WTC11 (cell line): Measurements from ENCODE around the gene RGL3. TPM values are rescaled to one million over a fixed set of nuclear protein-coding genes. Genes with fewer than 3 reads are reported as not detected.

ENCODE experiments used
- ATAC-seq: fragments of 200-7000 bp; cut with Tn5 transposase; 2 replicates; pipeline ENCODE4 v1.10.0; 2021; ENCODE audit warnings: mild to moderate bottlenecking, moderate library complexity
- CTCF ChIA-PET: fragments of 300-600 bp; sonication (Branson Sonifier 250); formaldehyde crosslinking; loops from one replicate; lab custom pipeline; 2021; ENCODE audit warnings: antibody characterized with exemption; lab: Charles Lee
- POLR2A ChIA-PET: fragments of 350-600 bp; sonication (Branson Sonifier 250); formaldehyde crosslinking; loops from one replicate; lab custom pipeline; 2021; ENCODE audit warnings: antibody characterized with exemption; lab: Charles Lee
- DNase-seq: peaks from one replicate; pipeline ENCODE4 v3.0.0; 2021; ENCODE audit warnings: low spot score
- H3K27ac Mint-ChIP-seq: 2 replicates; pipeline ENCODE4 v1.8.0; 2021; ENCODE audit warnings: mixed read lengths
- H3K27me3 Mint-ChIP-seq: 2 replicates; pipeline ENCODE4 v1.8.0; 2021; ENCODE audit warnings: low read depth, mild to moderate bottlenecking, moderate library complexity, mixed read lengths
- H3K36me3 Mint-ChIP-seq: 2 replicates; pipeline ENCODE4 v1.8.0; 2021; ENCODE audit warnings: mixed read lengths
- H3K4me1 Mint-ChIP-seq: 2 replicates; pipeline ENCODE4 v1.8.0; 2022; ENCODE audit warnings: mixed read lengths
- H3K4me3 Mint-ChIP-seq: 2 replicates; pipeline ENCODE4 v1.8.0; 2021; ENCODE audit warnings: mild to moderate bottlenecking, moderate library complexity, mixed read lengths
- H3K9me3 Mint-ChIP-seq: 2 replicates; pipeline ENCODE4 v1.8.0; 2021; ENCODE audit warnings: mixed read lengths
- ESRRA ChIP-seq: sonication (generic); formaldehyde crosslinking; IDR thresholded peaks from 2 replicates; pipeline ENCODE4 v1.8.1; 2022; ENCODE audit warnings: mild to moderate bottlenecking, missing genetic modification reagents, borderline replicate concordance
- FOXK1 ChIP-seq: sonication (generic); formaldehyde crosslinking; IDR thresholded peaks from 2 replicates; pipeline ENCODE4 v1.8.0; 2022; ENCODE audit warnings: mild to moderate bottlenecking, moderate library complexity, missing genetic modification reagents
- FOXP1 ChIP-seq: sonication (generic); formaldehyde crosslinking; IDR thresholded peaks from 2 replicates; pipeline ENCODE4 v1.8.0; 2022; ENCODE audit warnings: missing genetic modification reagents, mild to moderate bottlenecking, moderate library complexity, borderline replicate concordance
- GTF2I ChIP-seq: fragments of 250-450 bp; sonication (Bioruptor Pico); conservative IDR thresholded peaks from 2 replicates; pipeline ENCODE4 v1.4.0; 2021; ENCODE audit warnings: mild to moderate bottlenecking
- HMGA2 ChIP-seq: fragments of 250-450 bp; sonication (Bioruptor Pico); IDR thresholded peaks from 2 replicates; pipeline ENCODE4 v1.4.0; 2021; ENCODE audit warnings: mild to moderate bottlenecking, moderate library complexity
- NR2C2 ChIP-seq: sonication (generic); formaldehyde crosslinking; IDR thresholded peaks from 2 replicates; pipeline ENCODE4 v1.8.0; 2022; ENCODE audit warnings: mild to moderate bottlenecking, missing genetic modification reagents
- RELA ChIP-seq: sonication (generic); formaldehyde crosslinking; IDR thresholded peaks from 2 replicates; pipeline ENCODE4 v1.8.1; 2022; ENCODE audit warnings: missing genetic modification reagents, mild to moderate bottlenecking, borderline replicate concordance
- SOX15 ChIP-seq: fragments of 250-450 bp; sonication (Bioruptor Pico); IDR thresholded peaks from 2 replicates; pipeline ENCODE4 v1.9.0; 2021; ENCODE audit warnings: mild to moderate bottlenecking
- SP1 ChIP-seq: sonication (generic); formaldehyde crosslinking; conservative IDR thresholded peaks from 2 replicates; pipeline ENCODE4 v1.8.1; 2022; ENCODE audit warnings: missing genetic modification reagents
- TCF7 ChIP-seq: sonication (generic); formaldehyde crosslinking; IDR thresholded peaks from 2 replicates; pipeline ENCODE4 v1.8.0; 2022; ENCODE audit warnings: mild to moderate bottlenecking, low read depth, missing genetic modification reagents, moderate library complexity
- ZBTB21 ChIP-seq: sonication (generic); formaldehyde crosslinking; IDR thresholded peaks from 2 replicates; pipeline ENCODE4 v1.8.1; 2023; ENCODE audit warnings: mild to moderate bottlenecking, missing genetic modification reagents, borderline replicate concordance
- ZNF121 ChIP-seq: sonication (generic); formaldehyde crosslinking; IDR thresholded peaks from 2 replicates; pipeline ENCODE4 v1.8.0; 2023; ENCODE audit warnings: missing genetic modification reagents
- ZNF219 ChIP-seq: sonication (generic); formaldehyde crosslinking; IDR thresholded peaks from 2 replicates; pipeline ENCODE4 v1.8.0; 2023; ENCODE audit warnings: missing genetic modification reagents, mild to moderate bottlenecking, borderline replicate concordance
- ZNF423 ChIP-seq: fragments of 250-450 bp; sonication (Bioruptor Pico); IDR thresholded peaks from 2 replicates; pipeline ENCODE4 v2.1.2; 2022; ENCODE audit warnings: mild to moderate bottlenecking, moderate library complexity
- ZNF671 ChIP-seq: fragments of 250-450 bp; sonication (Bioruptor Pico); IDR thresholded peaks from 2 replicates; pipeline ENCODE4 v1.8.0; 2021; ENCODE audit warnings: mild to moderate bottlenecking
- total RNA-seq: library from RNA; stranded (reverse); gene quantifications from 3 replicates; pipeline ENCODE4 v1.2.3, GENCODE V29; 2021
- TF ChIP-seq, protein P1 (sequence below): sonication (generic); formaldehyde crosslinking; IDR thresholded peaks from 2 replicates; pipeline ENCODE4 v1.8.1; 2022; ENCODE audit warnings: mild to moderate bottlenecking, moderate library complexity, missing genetic modification reagents
- TF ChIP-seq, protein P2 (sequence below): sonication (generic); formaldehyde crosslinking; IDR thresholded peaks from 2 replicates; pipeline ENCODE4 v1.8.0; 2022; ENCODE audit warnings: mild to moderate bottlenecking, missing genetic modification reagents
- TF ChIP-seq, protein P3 (sequence below): sonication (generic); formaldehyde crosslinking; conservative IDR thresholded peaks from 2 replicates; pipeline ENCODE4 v1.8.1; 2022; ENCODE audit warnings: mild to moderate bottlenecking, missing genetic modification reagents
- TF ChIP-seq, protein P4 (sequence below): fragments of 250-450 bp; sonication (Bioruptor Pico); conservative IDR thresholded peaks from 2 replicates; pipeline ENCODE4 v1.9.0; 2021; ENCODE audit warnings: mild to moderate bottlenecking
- TF ChIP-seq, protein P5 (sequence below): sonication (generic); formaldehyde crosslinking; IDR thresholded peaks from 2 replicates; pipeline ENCODE4 v1.8.1; 2023; ENCODE audit warnings: mild to moderate bottlenecking, moderate library complexity, missing genetic modification reagents
- TF ChIP-seq, protein P6 (sequence below): sonication (generic); formaldehyde crosslinking; IDR thresholded peaks from 2 replicates; pipeline ENCODE4 v1.8.0; 2023; ENCODE audit warnings: missing genetic modification reagents, mild to moderate bottlenecking, borderline replicate concordance

RGL3 gene
- total RNA-seq, 1 experiment from 2014 or later: 69.0 TPM

DNA sequence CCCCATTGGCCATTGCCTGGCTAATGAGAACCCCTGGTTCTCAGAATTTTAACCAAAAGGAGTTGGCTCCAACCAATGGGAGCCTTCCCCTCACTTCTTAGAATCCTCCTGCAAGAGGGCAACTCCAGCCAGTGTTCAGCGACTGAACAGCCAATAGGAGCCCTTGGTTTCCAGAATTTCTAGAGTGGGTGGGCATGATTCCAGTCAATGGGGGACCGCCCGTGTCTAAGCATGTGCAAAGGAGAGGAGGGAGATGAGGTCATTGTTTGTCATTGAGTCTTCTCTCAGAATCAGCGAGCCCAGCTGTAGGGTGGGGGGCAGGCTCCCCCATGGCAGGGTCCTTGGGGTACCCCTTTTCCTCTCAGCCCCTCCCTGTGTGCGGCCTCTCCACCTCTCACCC lies 54.2 kb downstream of the RGL3 start:
- ChIA-PET CTCF (interaction anchor here (1.5 kb wide), 1 partner anchor 10 kb away, joined by 5 read pairs; the partner anchor contains the start of gene SWSAP1), POLR2A (interaction anchor here (0.6 kb wide), 1 partner anchor 219 kb away, joined by 3 read pairs; no protein-coding TSS in a partner anchor)
- H3K9me3 Mint-ChIP-seq: no peaks in the 10 kb centered on the region
- no peak overlapping the region for H3K4me3 Mint-ChIP-seq
- peaks cover 3% of the 10 kb centered on the region; the same call in 1 of the 2 replicates for H3K36me3 Mint-ChIP-seq
- DNase-seq: no peak
- H3K27ac Mint-ChIP-seq: no peak overlapping the region
- no peak for ATAC-seq
- TF ChIP-seq, protein P1, sequence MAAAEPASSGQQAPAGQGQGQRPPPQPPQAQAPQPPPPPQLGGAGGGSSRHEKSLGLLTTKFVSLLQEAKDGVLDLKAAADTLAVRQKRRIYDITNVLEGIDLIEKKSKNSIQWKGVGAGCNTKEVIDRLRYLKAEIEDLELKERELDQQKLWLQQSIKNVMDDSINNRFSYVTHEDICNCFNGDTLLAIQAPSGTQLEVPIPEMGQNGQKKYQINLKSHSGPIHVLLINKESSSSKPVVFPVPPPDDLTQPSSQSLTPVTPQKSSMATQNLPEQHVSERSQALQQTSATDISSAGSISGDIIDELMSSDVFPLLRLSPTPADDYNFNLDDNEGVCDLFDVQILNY (CRISPR knock-in tag): no peak
- no peak for TF ChIP-seq FOXK1 (CRISPR knock-in tag)
- TF ChIP-seq HMGA2: no peak
- no peak for TF ChIP-seq GTF2I
- TF ChIP-seq ZNF423 (CRISPR knock-in tag): no peak
- no peak for TF ChIP-seq NR2C2 (CRISPR knock-in tag)
- no peak for TF ChIP-seq ZBTB21 (CRISPR knock-in tag)
- TF ChIP-seq ZNF121: no peak
- peaks cover 16% of the 10 kb centered on the region for H3K4me1 Mint-ChIP-seq
- H3K27me3 Mint-ChIP-seq: peaks cover 15% of the 10 kb centered on the region

DNA sequence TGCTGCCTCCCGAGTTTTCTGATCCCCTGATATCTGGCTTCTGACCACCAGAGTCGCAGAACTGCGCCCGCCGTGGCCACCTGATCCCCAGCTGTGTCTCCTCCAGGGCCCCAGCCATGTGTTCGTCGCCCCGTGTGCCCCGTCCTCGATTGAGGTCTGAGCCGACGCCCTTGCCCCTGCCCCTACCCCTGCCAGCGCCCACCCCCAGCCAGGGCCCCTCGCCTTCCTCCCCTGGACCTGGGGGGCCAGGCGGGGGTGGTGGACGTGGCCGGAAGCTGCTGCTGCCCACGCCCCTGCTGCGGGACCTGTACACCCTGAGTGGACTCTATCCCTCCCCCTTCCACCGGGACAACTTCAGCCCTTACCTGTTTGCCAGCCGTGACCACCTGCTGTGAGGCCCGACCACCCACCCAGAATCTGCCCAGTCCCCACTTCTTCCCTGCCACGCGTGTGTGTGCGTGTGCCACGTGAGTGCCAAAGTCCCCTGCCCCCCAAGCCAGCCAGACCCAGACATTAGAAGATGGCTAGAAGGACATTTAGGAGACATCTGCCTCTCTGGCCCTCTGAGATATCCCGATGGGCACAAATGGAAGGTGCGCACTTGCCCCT lies 54.7 kb downstream of the RGL3 start:
- peaks cover 21% of the 10 kb centered on the region for H3K27me3 Mint-ChIP-seq
- H3K4me3 Mint-ChIP-seq: no peak overlapping the region
- no peak for DNase-seq
- H3K4me1 Mint-ChIP-seq: peaks cover 16% of the 10 kb centered on the region
- TF ChIP-seq ZNF121 (no peak), SP1 (no peak), ZNF219 (CRISPR knock-in tag) (no peak), FOXP1 (CRISPR knock-in tag) (no peak), ESRRA (CRISPR knock-in tag) (no peak), TCF7 (CRISPR knock-in tag) (no peak), SOX15 (no peak), ZNF671 (CRISPR knock-in tag) (no peak), ZBTB21 (CRISPR knock-in tag) (no peak), RELA (CRISPR knock-in tag) (no peak)
- TF ChIP-seq, protein P2, sequence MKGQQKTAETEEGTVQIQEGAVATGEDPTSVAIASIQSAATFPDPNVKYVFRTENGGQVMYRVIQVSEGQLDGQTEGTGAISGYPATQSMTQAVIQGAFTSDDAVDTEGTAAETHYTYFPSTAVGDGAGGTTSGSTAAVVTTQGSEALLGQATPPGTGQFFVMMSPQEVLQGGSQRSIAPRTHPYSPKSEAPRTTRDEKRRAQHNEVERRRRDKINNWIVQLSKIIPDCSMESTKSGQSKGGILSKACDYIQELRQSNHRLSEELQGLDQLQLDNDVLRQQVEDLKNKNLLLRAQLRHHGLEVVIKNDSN (CRISPR knock-in tag): no peak
- TF ChIP-seq, protein P3, sequence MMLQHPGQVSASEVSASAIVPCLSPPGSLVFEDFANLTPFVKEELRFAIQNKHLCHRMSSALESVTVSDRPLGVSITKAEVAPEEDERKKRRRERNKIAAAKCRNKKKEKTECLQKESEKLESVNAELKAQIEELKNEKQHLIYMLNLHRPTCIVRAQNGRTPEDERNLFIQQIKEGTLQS (CRISPR knock-in tag): no peak
- TF ChIP-seq, protein P4, sequence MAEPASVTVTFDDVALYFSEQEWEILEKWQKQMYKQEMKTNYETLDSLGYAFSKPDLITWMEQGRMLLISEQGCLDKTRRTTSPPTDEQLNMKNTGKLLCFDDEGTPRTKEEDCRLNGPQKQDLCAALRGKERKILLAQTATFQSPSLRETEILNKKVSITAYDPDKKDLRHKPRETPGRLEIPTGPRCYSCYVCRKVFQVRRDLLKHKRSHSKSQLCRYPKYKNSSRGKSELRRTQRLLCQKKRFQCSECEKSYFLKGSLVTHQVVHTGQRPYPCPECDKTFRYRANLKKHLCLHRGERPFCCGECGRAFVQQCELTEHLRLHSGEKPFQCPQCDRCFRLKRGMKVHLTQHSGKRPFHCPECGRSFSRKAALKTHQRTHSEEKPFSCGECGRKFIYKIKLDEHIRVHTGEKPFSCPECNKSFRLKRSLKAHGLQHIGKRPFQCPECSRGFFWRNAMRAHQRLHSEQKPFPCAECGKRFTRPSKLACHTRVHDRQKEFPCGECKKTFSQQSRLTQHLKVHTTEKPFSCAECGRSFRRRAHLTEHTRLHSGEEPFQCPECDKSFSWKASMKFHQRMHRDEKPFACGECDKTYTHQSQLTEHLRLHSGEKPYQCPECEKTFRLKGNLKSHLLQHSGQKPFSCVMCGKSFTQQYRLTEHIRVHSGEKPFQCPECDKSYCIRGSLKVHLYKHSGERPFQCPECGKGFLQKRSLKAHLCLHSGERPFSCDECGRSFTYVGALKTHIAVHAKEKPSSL (CRISPR knock-in tag): no peak
- TF ChIP-seq, protein P5, sequence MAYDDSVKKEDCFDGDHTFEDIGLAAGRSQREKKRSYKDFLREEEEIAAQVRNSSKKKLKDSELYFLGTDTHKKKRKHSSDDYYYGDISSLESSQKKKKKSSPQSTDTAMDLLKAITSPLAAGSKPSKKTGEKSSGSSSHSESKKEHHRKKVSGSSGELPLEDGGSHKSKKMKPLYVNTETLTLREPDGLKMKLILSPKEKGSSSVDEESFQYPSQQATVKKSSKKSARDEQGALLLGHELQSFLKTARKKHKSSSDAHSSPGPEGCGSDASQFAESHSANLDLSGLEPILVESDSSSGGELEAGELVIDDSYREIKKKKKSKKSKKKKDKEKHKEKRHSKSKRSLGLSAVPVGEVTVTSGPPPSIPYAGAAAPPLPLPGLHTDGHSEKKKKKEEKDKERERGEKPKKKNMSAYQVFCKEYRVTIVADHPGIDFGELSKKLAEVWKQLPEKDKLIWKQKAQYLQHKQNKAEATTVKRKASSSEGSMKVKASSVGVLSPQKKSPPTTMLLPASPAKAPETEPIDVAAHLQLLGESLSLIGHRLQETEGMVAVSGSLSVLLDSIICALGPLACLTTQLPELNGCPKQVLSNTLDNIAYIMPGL (CRISPR knock-in tag): no peak
- TF ChIP-seq, protein P6, sequence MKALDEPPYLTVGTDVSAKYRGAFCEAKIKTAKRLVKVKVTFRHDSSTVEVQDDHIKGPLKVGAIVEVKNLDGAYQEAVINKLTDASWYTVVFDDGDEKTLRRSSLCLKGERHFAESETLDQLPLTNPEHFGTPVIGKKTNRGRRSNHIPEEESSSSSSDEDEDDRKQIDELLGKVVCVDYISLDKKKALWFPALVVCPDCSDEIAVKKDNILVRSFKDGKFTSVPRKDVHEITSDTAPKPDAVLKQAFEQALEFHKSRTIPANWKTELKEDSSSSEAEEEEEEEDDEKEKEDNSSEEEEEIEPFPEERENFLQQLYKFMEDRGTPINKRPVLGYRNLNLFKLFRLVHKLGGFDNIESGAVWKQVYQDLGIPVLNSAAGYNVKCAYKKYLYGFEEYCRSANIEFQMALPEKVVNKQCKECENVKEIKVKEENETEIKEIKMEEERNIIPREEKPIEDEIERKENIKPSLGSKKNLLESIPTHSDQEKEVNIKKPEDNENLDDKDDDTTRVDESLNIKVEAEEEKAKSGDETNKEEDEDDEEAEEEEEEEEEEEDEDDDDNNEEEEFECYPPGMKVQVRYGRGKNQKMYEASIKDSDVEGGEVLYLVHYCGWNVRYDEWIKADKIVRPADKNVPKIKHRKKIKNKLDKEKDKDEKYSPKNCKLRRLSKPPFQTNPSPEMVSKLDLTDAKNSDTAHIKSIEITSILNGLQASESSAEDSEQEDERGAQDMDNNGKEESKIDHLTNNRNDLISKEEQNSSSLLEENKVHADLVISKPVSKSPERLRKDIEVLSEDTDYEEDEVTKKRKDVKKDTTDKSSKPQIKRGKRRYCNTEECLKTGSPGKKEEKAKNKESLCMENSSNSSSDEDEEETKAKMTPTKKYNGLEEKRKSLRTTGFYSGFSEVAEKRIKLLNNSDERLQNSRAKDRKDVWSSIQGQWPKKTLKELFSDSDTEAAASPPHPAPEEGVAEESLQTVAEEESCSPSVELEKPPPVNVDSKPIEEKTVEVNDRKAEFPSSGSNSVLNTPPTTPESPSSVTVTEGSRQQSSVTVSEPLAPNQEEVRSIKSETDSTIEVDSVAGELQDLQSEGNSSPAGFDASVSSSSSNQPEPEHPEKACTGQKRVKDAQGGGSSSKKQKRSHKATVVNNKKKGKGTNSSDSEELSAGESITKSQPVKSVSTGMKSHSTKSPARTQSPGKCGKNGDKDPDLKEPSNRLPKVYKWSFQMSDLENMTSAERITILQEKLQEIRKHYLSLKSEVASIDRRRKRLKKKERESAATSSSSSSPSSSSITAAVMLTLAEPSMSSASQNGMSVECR (CRISPR knock-in tag): no peak
- ChIA-PET CTCF (interaction anchor here (1.5 to 1.6 kb wide), 3 partner anchors 10 to 71 kb away, joined by 5 read pairs; partner anchors contain the start of gene SWSAP1), POLR2A (interaction anchor here (0.6 kb wide), 1 partner anchor 218 kb away, joined by 3 read pairs; no protein-coding TSS in a partner anchor)
- H3K9me3 Mint-ChIP-seq: no peaks in the 10 kb centered on the region
- no peak overlapping the region for H3K27ac Mint-ChIP-seq
- ATAC-seq: no peak
- H3K36me3 Mint-ChIP-seq: peaks cover 3% of the 10 kb centered on the region; the same call in 1 of the 2 replicates
